Muscle of leg (tissue), 11 donors: ENCODE measurements around the gene ZBTB21. TPM values are rescaled to one million over a fixed set of nuclear protein-coding genes. Genes with fewer than 3 reads are reported as not detected.
"Not testable (repeated sequence)": the region's sequence is repeated elsewhere in the genome, so short reads cannot be mapped to it uniquely, and the experiment has no call there.

Source experiments
- DNase-seq: peaks from one replicate; pipeline ENCODE4 v3.0.0; 2013
- H3K27ac ChIP-seq: one replicate; pipeline ENCODE4 v1.5.1; 2013; ENCODE audit warnings: mild to moderate bottlenecking, low read length, control low read depth
- H3K27me3 ChIP-seq: one replicate; pipeline ENCODE4 v1.6.1; 2013; ENCODE audit warnings: low read length; ENCODE audit not compliant: control insufficient read depth, insufficient read depth
- H3K36me3 ChIP-seq: one replicate; pipeline ENCODE4 v1.6.1; 2013; ENCODE audit warnings: low read length; ENCODE audit not compliant: control insufficient read depth, insufficient read depth
- H3K4me1 ChIP-seq: one replicate; pipeline ENCODE4 v1.6.1; 2013; ENCODE audit warnings: low read length; ENCODE audit not compliant: control insufficient read depth, insufficient read depth
- H3K4me3 ChIP-seq: one replicate; pipeline ENCODE4 v1.5.1; 2013; ENCODE audit warnings: low read length, control low read depth
- H3K9me3 ChIP-seq: replicated peaks from 2 replicates; pipeline ENCODE4 v1.6.1; 2013; ENCODE audit warnings: low read depth, low read length; ENCODE audit not compliant: control insufficient read depth
- WGBS: methylation state at CpG from one replicate; pipeline ENCODE4 v1.1.5; 2013; ENCODE audit warnings: missing lambda C conversion rate; ENCODE audit not compliant: insufficient coverage; 5-methylcytosine and 5-hydroxymethylcytosine counted together
- polyA plus RNA-seq, 8 donors: library from polyadenylated mRNA; unstranded; fragments of 120-200 nt; gene quantifications; one replicate each; pipeline versions ENCODE4 v1.2.1 to v1.2.3, GENCODE V29; 2013; ENCODE audit warnings: inconsistent platforms in 1 of 8, low replicate concordance in 1 of 8; ENCODE audit not compliant: insufficient read length in 8 of 8, insufficient read depth in 1 of 8
- total RNA-seq: library from RNA; stranded (reverse); fragments of 120-200 nt; gene quantifications from one replicate; pipeline ENCODE4 v1.2.4, GENCODE V29; 2013

The ZBTB21 gene
- total and polyA plus RNA-seq, 9 donors = 3.5 to 8.4 (median 4.7) TPM

DNA sequence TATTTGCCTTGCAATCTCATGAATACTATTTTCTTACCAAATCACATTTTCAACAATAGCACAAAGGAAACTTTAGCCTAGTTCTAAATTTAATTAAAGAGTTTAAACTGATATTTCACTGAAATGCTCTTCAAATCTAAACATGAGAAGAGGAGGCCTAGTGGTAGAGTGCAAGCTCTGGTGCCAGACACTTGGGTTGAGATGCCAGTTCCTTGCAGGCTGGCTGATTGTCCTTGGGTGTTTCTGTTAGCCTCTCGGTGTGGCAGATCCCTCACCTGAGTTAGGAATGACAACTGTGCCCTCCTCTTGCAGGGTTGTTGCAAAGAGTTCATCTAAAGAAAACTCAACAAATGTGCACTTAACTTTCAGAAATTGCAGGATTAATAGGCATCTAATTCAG is 12.5 kb downstream of the ZBTB21 start:
- H3K4me3 ChIP-seq = no peak overlapping the region
- peaks cover 41% of the 10 kb centered on the region for H3K36me3 ChIP-seq
- H3K4me1 ChIP-seq = no peaks in the 10 kb centered on the region
- no peak overlapping the region for H3K27ac ChIP-seq
- H3K9me3 ChIP-seq = peaks cover 9% of the 10 kb centered on the region
- WGBS = 100% methylated on average over 1 of the region's 1 CpG
- no peaks in the 10 kb centered on the region for H3K27me3 ChIP-seq
- DNase-seq = no peak

DNA sequence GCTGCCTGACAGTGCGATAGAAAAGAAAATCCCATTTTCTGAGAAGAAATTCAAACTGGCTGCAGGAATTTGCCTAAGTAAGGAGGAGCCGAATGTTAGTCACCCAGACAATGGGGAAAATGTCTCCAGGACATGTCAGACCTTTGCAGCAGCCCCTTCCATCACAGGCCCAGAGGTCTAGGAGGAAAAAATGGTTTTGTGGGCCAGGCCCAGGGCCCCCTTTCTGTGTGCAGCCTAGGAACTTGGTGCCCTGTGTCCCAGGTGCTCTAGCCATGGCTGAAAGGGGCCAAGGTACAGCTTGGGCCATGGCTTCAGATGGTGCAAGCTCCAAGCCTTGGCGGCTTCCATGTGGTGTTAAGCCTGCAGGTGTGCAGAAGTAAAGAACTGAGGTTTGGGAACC is 14.6 kb downstream of the ZBTB21 start:
- WGBS = 94% methylated on average over 3 of the region's 3 CpGs
- no peaks in the 10 kb centered on the region for H3K27me3 ChIP-seq
- H3K9me3 ChIP-seq = peaks cover 9% of the 10 kb centered on the region
- no peak overlapping the region for H3K27ac ChIP-seq
- no peak for DNase-seq
- no peak overlapping the region for H3K4me3 ChIP-seq
- peaks cover 50% of the 10 kb centered on the region for H3K36me3 ChIP-seq
- no peaks in the 10 kb centered on the region for H3K4me1 ChIP-seq

DNA sequence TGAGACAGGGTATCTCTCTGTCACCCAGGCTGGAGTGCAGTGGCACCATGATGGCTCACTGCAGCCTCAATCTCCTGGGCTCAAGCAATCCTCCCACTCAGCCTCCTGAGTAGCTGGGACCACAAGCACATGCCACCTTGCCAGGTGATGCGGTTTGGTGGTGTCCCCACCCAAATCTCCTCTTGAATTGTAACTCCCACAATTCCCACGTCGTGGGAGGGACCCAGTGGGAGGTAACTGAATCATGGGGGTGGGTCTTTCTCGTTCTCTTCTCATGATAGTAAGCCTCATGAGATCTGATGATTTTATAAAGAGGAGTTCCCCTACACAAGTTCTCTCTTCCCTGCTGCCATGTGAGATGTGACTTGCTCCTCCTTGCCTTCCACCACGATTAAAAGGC is 15.5 kb downstream of the ZBTB21 start:
- not testable (repeated sequence) for H3K27ac ChIP-seq, H3K27me3 ChIP-seq, H3K9me3 ChIP-seq, DNase-seq, H3K4me1 ChIP-seq, H3K4me3 ChIP-seq
- no CpG with 5 or more reads among the region's 5 CpGs for WGBS
- peaks cover 43% of the 10 kb centered on the region for H3K36me3 ChIP-seq

DNA sequence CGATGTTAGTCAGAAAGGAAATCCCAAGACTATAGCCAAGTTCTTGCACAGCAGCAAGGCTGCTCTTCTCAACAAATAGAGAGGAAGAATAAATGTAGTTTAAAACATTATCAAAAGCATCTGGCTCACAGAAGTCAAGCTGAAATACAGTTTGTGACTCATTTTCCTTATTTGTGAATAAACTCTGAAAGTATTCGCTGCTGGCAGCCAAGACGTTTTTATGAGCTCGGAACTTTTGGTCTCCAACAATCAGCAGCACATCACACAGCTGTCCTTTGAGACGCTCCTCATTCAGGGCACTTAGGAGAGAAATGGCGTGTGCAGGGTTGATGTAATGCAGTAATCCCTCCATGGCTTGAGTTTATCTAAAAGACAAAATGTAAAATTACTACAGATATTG is 16.4 kb downstream of the ZBTB21 start:
- no peaks in the 10 kb centered on the region for H3K4me1 ChIP-seq
- 53% methylated on average over 3 of the region's 6 CpGs for WGBS
- no peaks in the 10 kb centered on the region for H3K27me3 ChIP-seq
- peaks cover 43% of the 10 kb centered on the region for H3K36me3 ChIP-seq
- no peak overlapping the region for H3K27ac ChIP-seq
- DNase-seq = peak; percentile 74
- peaks cover 9% of the 10 kb centered on the region for H3K9me3 ChIP-seq
- no peak overlapping the region for H3K4me3 ChIP-seq

GRCh38 chr21:41992576-41992975 is 17.6 kb downstream of the ZBTB21 start:
- Histone ChIP-seq H3K9me3 (peaks cover 9% of the 10 kb centered on the region), H3K4me1 (no peaks in the 10 kb centered on the region), H3K4me3 (no peak overlapping the region), H3K36me3 (peaks cover 43% of the 10 kb centered on the region), H3K27me3 (no peaks in the 10 kb centered on the region), H3K27ac (no peak overlapping the region)
- 95% methylated on average over 13 of the region's 15 CpGs for WGBS
- DNase-seq = no peak

DNA sequence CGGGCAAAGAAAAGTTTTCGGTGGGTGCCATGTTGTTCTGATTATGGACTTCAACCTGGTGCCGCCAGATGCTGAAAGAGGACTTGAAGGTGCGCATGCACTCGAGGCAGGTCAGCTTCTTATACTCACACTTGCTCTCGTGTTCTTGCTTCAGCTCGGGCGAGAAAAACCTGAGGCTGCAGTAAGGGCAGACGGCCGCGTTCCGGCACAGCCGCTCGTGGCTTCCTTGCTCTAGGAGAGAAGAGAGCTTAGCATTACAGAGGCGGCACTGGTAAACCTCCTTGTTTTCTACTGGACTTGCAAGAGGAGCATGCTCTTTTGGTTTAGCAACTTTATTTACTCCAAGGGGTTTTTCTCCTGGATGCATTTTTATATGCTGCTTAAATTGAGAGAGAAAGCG is 18.5 kb downstream of the ZBTB21 start:
- H3K9me3 ChIP-seq = peaks cover 9% of the 10 kb centered on the region
- H3K36me3 ChIP-seq = peaks cover 38% of the 10 kb centered on the region
- no peak for DNase-seq
- 96% methylated on average over 7 of the region's 16 CpGs for WGBS
- no peak overlapping the region for H3K4me3 ChIP-seq
- no peaks in the 10 kb centered on the region for H3K4me1 ChIP-seq
- no peak overlapping the region for H3K27ac ChIP-seq
- no peaks in the 10 kb centered on the region for H3K27me3 ChIP-seq

- no peak overlapping the region for H3K27ac ChIP-seq
- peaks cover 30% of the 10 kb centered on the region for H3K36me3 ChIP-seq
- H3K4me3 ChIP-seq = no peak overlapping the region
- no peaks in the 10 kb centered on the region for H3K27me3 ChIP-seq
- H3K9me3 ChIP-seq = no peaks in the 10 kb centered on the region
- no peak for DNase-seq
- no peaks in the 10 kb centered on the region for H3K4me1 ChIP-seq
- WGBS = no CpG with 5 or more reads among the region's 2 CpGs
Observed at GRCh38 chr21:41989698-41990097, 20.5 kb downstream of the ZBTB21 start.

- Histone ChIP-seq H3K27ac (no peak overlapping the region), H3K9me3 (no peaks in the 10 kb centered on the region), H3K36me3 (peaks cover 16% of the 10 kb centered on the region), H3K4me3 (no peak overlapping the region), H3K27me3 (no peaks in the 10 kb centered on the region), H3K4me1 (no peaks in the 10 kb centered on the region)
- DNase-seq = no peak
- WGBS = no CpG with 5 or more reads among the region's 3 CpGs
Observed at GRCh38 chr21:41987310-41987709, 22.9 kb downstream of the ZBTB21 start.

- no peak for DNase-seq
- Histone ChIP-seq H3K27me3 (no peaks in the 10 kb centered on the region), H3K4me3 (no peak overlapping the region), H3K36me3 (peaks cover 2% of the 10 kb centered on the region), H3K9me3 (no peaks in the 10 kb centered on the region), H3K4me1 (no peaks in the 10 kb centered on the region), H3K27ac (no peak overlapping the region)
- 83% methylated on average over 1 of the region's 6 CpGs for WGBS
Observed at GRCh38 chr21:41985662-41986416, 24.3 kb downstream of the ZBTB21 start.

DNA sequence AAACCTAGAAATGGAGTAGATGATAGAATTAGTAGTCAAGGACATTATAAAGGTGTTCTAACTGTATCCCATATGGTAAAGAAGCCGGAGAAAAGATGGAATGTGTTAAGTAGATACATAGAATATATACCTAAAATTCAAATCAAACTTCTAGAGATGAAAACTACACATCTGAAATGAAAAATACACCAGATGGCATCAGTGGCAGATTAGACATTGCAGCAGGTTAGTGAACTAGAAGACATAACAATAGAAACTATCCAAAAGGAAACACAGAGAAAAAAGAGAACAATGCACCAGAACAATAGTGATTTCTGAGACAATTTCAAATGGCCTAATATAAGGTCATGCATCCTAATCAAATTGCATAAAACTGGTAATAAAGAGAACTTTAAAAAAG is 26.9 kb downstream of the ZBTB21 start:
- Histone ChIP-seq H3K4me3 (no peak overlapping the region), H3K27ac (no peak overlapping the region), H3K9me3 (peaks cover 2% of the 10 kb centered on the region), H3K4me1 (no peaks in the 10 kb centered on the region), H3K27me3 (no peaks in the 10 kb centered on the region), H3K36me3 (no peaks in the 10 kb centered on the region)
- WGBS = no CpG with 5 or more reads among the region's 1 CpG
- DNase-seq = no peak

DNA sequence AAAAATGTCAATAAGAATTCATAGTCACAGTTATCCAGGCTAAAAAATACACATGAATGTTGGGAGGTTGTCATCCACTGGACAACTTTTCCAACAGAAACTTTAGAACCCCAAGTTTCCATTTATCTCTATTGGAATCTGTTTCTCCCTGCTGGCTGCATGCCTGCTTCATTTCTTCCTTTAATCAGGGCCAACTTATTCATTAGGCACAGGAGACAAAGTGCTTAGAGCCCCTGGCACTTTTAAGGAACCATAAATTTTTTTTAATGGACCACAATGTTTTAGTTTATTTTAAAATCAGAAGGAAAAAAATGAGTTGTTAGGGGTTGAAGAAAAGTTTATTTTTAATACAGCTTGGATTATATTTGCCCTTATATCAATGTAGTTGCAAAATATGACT is 29.6 kb downstream of the ZBTB21 start:
- H3K4me3 ChIP-seq = no peak overlapping the region
- H3K27ac ChIP-seq = no peak overlapping the region
- no peaks in the 10 kb centered on the region for H3K36me3 ChIP-seq
- peaks cover 2% of the 10 kb centered on the region for H3K9me3 ChIP-seq
- no peaks in the 10 kb centered on the region for H3K4me1 ChIP-seq
- H3K27me3 ChIP-seq = no peaks in the 10 kb centered on the region
- DNase-seq = no peak
